G401 (cell line): Measurements from ENCODE around the gene FOXG1. TPM values are rescaled to one million over a fixed set of nuclear protein-coding genes. Genes with fewer than 3 reads are reported as not detected.

Experiments used
- DNase-seq: peaks from one replicate; pipeline ENCODE4 v3.0.0-alpha.2; 2015; ENCODE audit warnings: low spot score
- in situ Hi-C: cut with HindIII; loops from 2 replicates; pipeline ENCODE4 v1.10.0; 2016; ENCODE audit warnings: low sequenced_read_pairs, mixed read lengths
- total RNA-seq: library from RNA; depleted of rRNA; stranded (reverse); fragments of >200 nt; shearing (Covaris generic); gene quantifications from 2 replicates; pipeline ENCODE4 v1.2.3, GENCODE V29; 2014

Gene FOXG1
- total RNA-seq, 1 experiment from 2014 or later: not detected

DNA sequence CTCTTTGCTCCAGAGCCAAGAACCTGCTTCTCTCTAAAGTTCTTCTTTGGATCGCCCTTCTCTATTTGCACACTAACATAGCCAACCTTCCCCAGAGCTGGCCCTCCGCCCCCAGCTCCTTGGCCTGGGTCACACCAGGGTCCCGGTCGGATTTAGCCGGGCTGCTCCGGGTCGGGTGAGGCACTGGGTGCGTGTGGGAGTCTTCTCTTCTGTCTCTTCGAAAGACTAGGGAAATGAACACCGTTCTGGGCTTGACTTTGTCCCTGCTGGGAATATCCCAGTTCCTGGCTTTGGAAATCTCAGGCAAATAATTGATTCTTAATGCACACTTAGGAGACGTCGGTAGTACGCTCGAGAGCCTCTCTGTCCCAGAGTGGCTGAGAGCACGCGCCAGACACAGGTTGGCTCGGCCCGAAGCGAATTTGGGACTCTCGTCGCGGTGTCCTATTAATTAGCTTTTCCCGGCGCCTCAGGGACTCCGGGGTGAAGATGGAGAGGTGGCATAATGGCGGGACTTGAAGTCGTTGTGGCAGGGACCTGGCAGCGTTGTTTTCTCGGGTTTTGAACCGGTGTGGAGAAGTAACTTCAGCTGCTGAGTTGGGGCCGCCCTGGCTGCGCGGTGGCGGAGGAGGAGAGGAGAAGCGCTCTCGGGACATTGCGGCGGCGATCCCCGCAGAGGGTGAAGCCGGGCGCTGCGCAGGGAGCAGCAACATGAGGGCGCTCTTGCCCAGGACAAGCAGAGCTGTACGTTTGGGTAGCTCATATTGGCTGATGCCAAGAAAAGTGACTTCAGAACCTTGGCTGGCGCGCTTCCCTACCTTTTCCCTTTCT is 7.5 kb downstream of the FOXG1 start:
- no peak for DNase-seq
- in situ Hi-C loops: no loop called here

DNA sequence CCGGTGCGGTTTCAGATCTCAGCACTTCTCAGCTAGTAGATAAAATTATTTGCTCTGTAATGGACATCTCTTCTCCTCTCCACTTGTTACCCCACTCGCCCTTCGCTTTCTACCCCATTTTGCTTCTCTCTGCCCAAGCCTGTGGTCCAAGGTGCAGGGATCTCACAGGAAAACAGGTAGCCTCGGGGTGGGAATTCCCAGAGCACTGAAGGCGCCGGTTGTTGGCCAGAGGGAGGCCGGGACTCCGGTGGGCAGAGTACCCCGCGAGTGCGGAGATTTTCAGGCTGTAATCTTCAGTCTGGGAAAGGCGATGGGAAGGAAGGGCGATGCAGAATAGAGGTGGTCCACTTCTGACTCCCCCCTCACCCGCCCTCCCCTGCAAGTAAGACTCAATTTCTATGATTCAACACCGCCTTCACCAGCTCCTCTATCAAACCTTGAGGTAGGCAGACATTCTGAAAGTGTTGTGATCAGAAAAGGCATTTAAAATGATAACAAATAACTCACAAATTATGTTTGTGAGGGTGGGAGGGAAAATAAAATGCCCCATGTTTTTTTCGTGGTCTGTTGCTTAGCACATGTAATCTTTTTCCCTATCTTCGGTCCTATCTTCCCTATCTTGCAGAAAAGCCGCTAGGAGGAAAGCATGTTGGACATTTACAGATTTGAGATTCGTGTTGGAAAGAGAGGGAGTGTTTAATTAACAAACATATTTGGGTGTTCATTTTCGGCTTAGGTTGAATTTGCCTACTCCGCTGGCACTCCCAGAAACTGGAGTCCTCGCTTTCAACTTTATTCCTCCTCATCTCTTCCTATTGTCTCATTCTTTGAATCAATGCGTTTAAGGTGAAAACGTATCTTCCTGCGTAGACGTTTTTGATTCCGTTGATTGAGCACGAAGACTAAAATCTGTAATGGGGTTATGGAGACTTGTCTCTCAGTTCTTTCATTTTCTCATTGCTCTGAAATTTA is 8.5 kb downstream of the FOXG1 start:
- DNase-seq: no peak
- in situ Hi-C loops: no loop called here

DNA sequence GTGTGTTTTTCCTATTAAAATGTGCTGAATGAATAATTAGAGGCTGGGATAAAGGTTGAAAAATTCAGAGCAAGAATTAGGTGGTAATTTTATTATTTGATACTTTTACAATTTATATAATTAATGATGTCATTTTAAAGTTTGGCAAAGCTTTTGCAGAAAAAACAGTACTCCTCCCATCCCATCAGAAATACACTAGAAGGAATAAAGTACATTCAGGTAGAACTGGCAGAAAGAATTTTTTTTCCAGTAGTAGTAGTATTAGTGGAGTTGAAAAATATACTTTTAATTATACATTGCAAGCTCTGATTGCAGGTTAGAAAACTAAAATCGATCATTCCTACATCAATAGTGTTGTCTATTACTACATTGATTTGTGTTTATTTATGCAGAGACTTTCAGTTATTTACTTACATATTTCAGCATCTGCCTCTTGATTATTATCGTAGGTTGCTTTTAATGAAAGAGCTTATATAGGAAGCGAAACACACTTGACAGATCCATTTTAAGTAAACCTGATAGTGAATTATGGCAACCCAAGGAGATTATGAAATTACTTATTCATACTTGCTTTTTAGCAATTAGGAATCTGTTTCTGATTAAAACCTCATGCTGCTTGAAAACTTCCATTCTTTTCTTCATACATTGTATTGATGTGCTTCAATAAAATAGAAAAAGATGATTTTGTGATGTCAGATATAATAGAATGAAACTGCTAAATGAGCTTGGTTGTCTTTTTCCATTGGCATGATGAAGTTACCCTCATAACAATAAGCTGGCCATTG is 10.1 kb downstream of the FOXG1 start:
- no peak for DNase-seq
- in situ Hi-C loops: no loop called here

DNA sequence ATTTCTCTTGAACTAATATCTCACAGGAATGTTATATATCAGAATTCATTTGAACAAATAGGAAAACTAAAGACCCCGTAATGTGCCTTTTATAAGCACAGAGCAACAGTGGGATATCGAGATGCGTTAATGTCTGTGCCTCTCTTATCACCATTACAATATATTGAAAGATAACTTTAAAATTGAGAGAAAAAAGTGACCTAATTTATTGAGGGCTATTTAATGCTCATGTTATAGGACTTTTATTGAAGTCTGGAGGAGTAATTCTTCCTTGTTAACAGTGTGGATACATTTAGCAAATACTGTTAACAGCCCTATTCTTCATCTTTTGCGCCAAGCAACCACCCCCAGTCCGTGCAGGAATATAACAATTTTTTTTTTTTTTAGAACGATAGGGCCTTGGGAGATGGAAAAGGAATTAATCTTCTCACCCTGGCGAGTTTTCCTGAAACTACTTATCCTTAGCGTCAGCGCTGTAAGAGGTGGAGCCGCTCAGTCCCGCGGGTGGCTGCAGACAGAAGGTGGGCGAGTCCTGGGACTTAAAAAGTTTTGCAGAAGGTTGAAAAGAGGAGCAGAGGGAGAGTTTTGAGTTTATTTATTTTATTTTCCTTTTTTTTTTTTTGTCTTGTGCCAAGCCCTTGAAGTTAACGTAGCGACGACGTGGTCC is 11.0 kb downstream of the FOXG1 start:
- in situ Hi-C loops: no loop called here
- DNase-seq: no peak

DNA sequence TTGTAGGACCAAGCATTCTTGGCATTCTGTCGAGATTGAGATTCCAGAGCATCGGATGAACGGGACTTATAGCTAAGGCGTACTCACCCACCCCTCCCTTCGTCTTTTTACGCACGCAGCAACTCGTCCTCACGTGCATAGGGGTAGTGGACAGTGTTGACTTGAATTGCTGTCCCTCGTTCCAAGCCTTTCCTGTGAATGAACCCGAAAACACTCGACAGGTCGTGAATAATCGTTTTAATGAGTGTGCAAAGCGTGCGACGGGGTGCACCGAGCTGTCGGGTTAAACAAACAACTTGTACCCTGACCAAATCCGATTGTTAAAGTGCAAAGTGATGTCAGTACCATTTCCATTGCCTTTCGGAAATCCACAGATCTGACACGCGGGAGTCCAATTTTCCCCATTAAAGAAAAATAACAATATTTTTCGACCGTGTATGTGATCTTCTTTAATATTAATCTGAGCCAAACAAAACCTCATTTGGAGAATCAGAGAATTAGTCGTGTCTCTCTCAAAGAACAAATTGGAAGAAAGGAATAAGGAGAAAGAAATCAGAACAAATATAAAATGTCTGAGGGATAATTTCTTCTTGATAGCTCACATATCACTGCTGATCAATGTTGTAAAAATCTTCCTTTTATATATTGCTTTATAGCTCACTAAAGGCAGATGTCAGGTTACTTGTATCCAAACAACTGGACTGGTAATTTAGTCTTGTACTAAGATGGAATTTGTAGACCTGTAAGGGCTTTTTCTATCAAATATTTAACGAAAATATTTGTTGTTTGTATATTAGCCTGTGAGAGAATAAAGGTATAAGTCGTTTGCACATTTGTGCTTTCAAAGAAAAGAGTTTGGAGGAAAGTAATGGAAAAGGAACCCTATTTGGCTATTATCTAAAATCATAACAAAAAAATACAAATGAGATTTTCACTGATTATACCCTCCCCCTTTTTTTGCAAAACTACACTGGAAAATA is 11.8 kb downstream of the FOXG1 start:
- in situ Hi-C loops: no loop called here
- no peak for DNase-seq

DNA sequence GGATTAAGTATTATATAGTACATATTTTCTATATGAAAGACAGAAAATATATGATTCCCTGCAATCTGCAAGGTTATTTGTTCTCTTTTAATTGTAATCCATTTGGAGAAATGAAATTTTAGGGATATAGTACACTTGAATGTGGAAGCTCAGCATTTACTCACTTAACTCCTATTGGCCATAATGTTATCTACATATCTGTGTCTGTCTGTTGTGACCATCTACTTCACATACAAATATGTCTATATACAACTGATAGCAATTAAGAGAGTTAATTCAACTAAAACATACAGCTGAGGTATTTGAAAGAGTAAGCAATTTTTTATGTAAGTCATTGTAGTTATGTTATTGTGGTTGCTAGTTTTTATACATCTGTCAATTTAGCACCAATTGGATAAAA is 12.9 kb downstream of the FOXG1 start:
- in situ Hi-C loops: no loop called here
- no peak for DNase-seq

DNA sequence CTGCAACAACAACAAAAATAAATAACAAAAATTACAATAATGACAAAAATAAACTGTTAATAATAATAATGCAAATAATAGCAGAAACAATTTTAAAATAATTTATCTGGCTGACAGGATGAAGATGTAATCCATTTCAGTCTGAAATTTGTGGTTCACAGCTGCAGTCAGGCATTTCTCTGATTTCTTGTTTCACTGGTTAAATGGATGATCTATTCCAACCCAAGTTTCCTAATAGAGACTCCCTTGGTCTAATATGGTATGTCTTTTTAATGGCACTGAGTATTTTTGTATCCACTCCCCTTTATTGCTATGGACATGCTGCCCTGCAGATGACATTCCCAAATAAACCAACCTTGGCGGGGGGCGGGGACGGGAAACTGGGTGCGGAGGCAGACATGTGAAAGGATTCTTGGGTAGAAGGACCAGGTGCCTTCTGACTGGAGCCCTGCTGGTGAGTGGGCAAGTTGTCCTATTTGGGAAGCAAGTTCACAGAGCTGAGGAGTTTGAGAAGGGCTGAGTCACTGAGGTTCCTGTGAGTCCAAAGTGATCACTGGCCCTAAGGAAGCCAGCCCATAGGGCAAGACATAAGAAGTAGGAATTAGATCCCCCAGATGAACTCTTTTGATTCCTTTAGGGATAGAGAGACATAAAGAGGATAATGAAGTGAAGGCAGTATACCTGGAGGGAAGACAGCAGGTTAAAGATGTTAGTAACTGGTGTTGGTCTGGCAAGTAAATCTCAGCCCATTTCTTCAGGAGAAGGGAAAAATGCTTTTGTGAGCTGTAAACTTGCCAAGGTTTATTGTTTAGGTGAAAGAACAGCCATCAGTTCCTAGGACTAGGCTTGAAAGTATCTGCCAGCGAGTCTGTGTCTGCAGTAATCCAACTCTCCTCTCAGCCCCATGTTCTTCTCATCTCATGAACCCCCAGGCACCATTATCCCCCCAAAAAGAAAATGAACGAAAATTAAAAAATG is 14.5 kb downstream of the FOXG1 start:
- DNase-seq: no peak
- in situ Hi-C loops: no loop called here

DNA sequence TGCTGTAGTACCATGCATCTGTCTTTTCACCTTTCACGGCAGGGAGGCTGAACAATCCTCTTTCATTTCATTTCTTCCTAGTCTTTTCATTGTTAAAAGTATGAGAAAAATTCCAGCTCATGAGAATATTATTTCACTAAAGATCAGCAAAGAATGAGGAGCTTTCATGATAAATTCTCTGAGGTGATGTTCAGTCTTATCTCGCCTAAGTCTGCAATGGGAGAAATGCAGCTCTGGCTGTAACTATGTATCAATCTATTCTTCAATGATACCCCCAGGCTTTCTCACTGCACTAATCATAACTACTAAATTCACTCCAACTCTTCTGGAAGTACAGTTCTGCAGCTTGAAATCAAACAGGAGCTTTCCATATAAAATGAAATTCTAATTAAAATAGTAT is 15.7 kb downstream of the FOXG1 start:
- in situ Hi-C loops: no loop called here
- DNase-seq: no peak

DNA sequence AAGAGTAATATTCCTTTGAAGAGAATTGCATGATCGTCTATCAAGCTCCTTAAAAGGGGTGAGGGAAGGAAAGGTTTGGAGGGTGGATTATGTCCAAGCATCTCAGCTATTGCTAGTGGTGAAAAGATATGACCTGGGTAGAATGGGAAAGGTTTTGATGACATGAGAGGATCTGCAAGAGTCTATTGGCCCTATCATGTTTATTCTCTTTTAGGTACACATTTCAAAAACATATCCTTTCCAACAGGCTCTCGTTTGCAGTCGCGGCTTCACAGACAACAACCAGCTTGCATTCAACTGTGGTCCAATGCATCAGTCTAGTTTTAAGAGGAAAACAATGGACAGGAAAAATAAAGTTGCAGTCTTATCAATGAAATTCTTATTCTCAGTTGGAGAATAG is 17.1 kb downstream of the FOXG1 start:
- DNase-seq: no peak
- in situ Hi-C loops: no loop called here

DNA sequence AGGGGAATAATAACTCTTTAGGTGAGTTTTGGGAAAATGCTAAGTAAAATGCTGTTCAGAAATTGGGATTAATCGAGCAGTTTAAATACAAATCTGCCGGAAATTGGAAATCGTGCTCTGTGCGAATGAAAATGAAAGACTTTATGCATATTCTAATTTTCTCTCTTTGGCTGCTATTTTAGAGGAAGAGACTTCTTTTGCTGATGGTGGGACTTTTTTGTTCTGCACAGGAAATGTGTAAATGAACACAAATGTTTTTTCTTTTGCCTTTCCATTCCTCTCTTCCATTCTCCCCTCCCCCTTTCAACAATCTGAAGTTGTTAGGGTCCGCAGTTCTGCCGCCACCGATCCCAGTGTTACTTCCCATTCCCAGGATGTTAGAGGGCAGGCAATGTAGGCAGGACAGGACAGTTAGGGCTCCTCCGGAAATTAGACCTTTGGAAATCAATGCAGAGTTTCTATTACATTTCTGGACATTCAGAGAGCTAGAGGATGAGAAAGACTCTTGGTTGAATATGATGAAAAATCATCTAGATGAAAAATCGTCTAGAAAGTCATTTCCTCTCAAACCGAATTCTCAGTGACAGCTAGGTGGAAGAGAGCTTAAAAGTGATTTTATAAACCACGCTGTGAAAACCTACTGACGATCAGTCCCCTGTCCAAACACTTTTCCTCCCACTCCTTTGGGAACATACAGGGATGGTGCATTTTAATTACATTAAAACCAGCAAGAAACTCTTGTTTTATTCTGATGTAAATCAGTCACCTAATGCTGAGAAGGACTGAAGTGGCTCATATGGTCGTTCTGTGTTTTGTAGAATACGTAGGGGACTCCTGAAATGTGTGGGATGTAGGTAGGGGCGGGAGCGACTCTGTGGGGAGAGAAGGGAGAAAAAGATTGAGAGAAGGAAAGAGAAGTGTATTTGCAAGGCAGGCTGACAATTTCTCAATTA is 17.8 kb downstream of the FOXG1 start:
- DNase-seq: no peak
- in situ Hi-C loops: no loop called here

DNA sequence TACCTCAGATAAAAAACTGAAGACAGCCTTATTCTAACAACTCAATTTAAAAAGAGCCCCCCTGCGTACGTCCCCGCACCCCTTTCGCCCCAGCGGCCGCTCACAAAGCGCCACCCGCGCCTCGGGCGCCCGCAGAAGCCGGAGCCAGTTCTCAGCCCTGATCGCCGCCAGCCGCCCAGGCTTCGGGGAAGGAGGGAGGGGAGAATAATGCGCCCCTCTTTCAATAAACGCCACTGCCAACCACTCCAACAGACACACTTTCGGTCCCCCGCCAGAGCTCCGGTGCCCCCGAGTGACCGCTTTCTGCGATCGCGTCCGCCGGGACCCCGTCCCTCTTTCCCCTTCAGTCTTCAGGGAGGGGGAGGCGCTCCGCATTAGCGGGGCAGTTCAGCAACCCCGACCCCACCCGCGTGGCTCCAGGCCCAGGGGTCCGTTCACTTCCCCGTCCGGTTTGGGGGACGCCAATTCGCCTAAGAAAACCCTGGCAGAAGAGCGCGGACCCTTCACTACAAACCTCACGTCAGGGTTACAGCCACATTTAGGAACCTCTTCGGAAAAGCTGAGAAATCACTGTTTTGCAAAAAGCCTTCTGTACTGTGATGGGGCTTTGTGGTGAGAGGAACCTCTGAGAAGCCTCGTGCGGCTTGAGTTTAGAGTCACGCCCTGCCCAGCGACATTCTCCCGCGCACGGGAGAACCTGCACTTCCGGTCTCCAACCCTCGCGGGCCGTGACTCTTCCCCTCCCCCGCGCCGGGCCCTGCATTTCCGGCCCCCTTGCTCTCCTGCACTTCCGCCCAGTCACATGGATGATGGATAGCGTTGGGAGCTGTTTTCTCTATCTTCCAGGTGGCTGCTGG is 18.7 kb downstream of the FOXG1 start:
- in situ Hi-C loops: no loop called here
- DNase-seq: no peak

DNA sequence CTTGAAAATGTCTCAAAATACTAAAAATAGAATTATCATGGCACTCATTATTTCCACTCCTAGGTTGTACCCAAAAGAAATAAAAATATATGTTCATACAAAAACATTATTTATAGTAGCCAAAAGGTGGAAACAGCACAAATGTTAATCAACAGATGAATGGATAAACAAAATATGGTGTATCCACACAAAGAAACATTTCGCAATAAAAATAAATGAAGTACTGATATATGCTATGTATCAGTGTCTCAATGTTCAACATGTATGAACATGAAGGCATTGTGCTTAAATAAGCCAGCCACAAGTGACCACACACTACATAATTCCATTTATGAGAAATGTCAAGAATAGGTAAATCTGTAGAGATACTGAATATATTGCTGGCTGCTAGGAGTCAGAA is 40.9 kb downstream of the FOXG1 start:
- DNase-seq: no peak
- in situ Hi-C loops: no loop called here

DNA sequence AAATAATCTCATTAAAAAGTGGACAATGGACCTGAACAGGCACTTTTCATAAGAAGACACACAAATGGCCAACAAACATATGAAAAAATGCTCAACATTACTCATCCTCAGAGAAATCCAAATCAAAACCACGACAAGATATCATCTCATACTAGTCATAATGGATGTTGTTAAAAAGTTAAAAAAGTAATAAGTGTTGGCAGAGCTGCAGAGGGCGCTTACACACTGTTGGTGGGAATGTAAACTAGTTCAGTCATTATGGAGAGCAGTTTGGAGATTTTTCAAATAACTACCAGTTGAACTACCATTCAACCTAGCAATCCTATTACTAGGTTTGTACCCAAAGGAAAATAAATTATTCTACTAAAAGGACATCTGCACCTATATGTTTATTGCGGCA is 47.2 kb downstream of the FOXG1 start:
- in situ Hi-C loops: no loop called here
- no peak for DNase-seq
